ENCODE measurements around the gene CUL7. TPM values are rescaled to one million over a fixed set of nuclear protein-coding genes. Genes with fewer than 3 reads are reported as not detected.

Gene CUL7
- total RNA-seq, 1 experiment from 2014 or later = 23.5 TPM

DNA sequence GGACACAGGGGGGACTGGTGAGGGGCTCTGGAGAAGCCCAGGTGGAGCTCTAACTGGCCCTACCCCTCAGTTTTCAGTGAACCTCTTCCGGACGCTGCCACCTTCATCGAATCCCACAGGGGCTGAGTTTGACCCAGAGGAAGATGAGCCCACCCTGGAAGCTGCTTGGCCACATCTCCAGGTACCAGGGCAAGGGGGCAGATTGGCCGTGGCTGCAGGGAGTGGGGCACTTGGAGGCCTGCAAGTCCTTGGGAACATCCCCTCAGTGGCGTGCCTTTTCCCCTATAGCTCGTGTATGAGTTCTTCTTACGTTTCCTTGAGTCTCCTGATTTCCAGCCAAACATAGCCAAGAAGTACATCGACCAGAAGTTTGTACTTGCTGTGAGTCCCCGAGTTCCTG, 46.5 kb downstream of the CUL7 start:
- Mint-ChIP-seq H3K4me3 (no peak overlapping the region), H3K27me3 (ENCODE audit: low read depth) (no peaks in the 10 kb centered on the region), H3K4me1 (peaks cover 7 to 10% of the 10 kb centered on the region in 2 experiments), H3K9me3 (no peaks in the 10 kb centered on the region), H3K27ac (no peak overlapping the region), H3K36me3 (ENCODE audit: insufficient read depth in 1 of 3, low read depth in 3 of 3) (peaks cover 25 to 72% (median 65%) of the 10 kb centered on the region in 3 experiments; a peak in 6 of 7 replicates)
- Histone ChIP-seq H2AFZ (ENCODE audit: low read length) (no peak overlapping the region), H3K23me2 (ENCODE audit: insufficient read length, low read depth, low read length, poor library complexity, severe bottlenecking) (no peaks in the 10 kb centered on the region), H3K27me3 (ENCODE audit: insufficient read depth, low read length) (no peaks in the 10 kb centered on the region), H3K4me1 (ENCODE audit: insufficient read depth, low read length) (no peaks in the 10 kb centered on the region), H2BK12ac (ENCODE audit: insufficient read length, low read depth, low read length) (no peak overlapping the region), H3K14ac (ENCODE audit: insufficient read depth, low read length) (no peak overlapping the region), H2BK15ac (ENCODE audit: low read depth, low read length) (no peak overlapping the region), H3K27ac (ENCODE audit: insufficient read length, low read depth, low read length) (no peak overlapping the region), H3K9me3 (ENCODE audit: control insufficient read depth, low read depth, low read length) (no peaks in the 10 kb centered on the region), H4K5ac (ENCODE audit: insufficient read length, low read depth, low read length) (no peak overlapping the region), H3K9ac (ENCODE audit: extremely low read depth, insufficient read length, low read length) (no peak overlapping the region), H2BK20ac (ENCODE audit: low read depth, low read length, poor library complexity, severe bottlenecking) (no peak overlapping the region), H3K56ac (ENCODE audit: insufficient read length, low read depth, low read length) (no peak overlapping the region), H2AK5ac (ENCODE audit: insufficient read length, low read length) (no peak overlapping the region), H4K91ac (ENCODE audit: insufficient read length, low read depth, low read length) (no peak overlapping the region), H3K4me2 (ENCODE audit: insufficient read depth, insufficient read length, low read length) (no peak overlapping the region), H3K79me1 (ENCODE audit: insufficient read depth, low read depth, low read length, poor library complexity, severe bottlenecking) (no peaks in the 10 kb centered on the region), H2BK120ac (ENCODE audit: low read depth, low read length, poor library complexity, severe bottlenecking) (no peak overlapping the region), H3K4ac (ENCODE audit: low read depth, low read length) (no peak overlapping the region), H4K8ac (replicated peaks; ENCODE audit: insufficient read length, low read depth, low read length) (no peak overlapping the region), H3K18ac (ENCODE audit: insufficient read length, low read depth, low read length) (no peak overlapping the region), H4K20me1 (ENCODE audit: control insufficient read depth, insufficient read depth, insufficient read length) (no peaks in the 10 kb centered on the region), H3T11ph (ENCODE audit: low read length) (no peak overlapping the region), H2BK5ac (ENCODE audit: insufficient read length, low read length) (no peak overlapping the region), H3K79me2 (ENCODE audit: insufficient read depth, low read length) (peaks cover 2% of the 10 kb centered on the region; the same call in 1 of the 2 replicates), H3K23ac (ENCODE audit: insufficient read length, low read depth, low read length) (no peak overlapping the region)
- no CpG with 5 or more reads among the region's 9 CpGs for WGBS (ENCODE audit: extremely low coverage, insufficient read length, low lambda C conversion rate)
- TF ChIP-seq, protein P1, sequence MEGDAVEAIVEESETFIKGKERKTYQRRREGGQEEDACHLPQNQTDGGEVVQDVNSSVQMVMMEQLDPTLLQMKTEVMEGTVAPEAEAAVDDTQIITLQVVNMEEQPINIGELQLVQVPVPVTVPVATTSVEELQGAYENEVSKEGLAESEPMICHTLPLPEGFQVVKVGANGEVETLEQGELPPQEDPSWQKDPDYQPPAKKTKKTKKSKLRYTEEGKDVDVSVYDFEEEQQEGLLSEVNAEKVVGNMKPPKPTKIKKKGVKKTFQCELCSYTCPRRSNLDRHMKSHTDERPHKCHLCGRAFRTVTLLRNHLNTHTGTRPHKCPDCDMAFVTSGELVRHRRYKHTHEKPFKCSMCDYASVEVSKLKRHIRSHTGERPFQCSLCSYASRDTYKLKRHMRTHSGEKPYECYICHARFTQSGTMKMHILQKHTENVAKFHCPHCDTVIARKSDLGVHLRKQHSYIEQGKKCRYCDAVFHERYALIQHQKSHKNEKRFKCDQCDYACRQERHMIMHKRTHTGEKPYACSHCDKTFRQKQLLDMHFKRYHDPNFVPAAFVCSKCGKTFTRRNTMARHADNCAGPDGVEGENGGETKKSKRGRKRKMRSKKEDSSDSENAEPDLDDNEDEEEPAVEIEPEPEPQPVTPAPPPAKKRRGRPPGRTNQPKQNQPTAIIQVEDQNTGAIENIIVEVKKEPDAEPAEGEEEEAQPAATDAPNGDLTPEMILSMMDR (conservative IDR thresholded peaks at IDR 0.05) = no peak
- no peak for DNase-seq

Measured in H9 (cell line).